NCI-H128 (cell line): ENCODE data around the gene PHF2.

Experiments
- DNase-seq: peaks from one replicate; lab custom pipeline; 2025; ENCODE audit not compliant: unreplicated experiment; lab: John Stamatoyannopoulos, UW

PHF2 gene

GRCh38 chr9:93649610-93650261 is 73.4 kb downstream of the PHF2 start:
- no peak for DNase-seq

DNA sequence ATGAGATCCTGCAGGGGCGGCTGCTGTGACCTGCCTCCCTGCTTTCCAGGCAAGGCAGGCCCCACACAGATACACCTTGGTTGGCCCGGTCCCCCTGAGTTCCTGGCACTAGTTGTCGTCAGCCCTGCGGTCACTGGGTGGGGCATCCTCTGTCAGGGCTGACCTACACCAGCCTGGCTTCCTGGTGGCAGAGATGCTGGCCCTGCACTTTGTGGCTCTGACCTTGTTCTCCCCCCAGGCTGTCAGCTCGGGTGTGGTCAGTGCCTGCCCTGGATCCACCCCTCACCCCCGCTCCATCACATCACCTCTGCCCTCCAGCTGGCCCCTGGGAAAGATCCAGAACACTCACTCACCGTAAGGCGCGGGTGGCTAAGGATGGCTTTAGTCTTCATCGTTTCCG is 74.1 kb downstream of the PHF2 start:
- DNase-seq = no peak

DNA sequence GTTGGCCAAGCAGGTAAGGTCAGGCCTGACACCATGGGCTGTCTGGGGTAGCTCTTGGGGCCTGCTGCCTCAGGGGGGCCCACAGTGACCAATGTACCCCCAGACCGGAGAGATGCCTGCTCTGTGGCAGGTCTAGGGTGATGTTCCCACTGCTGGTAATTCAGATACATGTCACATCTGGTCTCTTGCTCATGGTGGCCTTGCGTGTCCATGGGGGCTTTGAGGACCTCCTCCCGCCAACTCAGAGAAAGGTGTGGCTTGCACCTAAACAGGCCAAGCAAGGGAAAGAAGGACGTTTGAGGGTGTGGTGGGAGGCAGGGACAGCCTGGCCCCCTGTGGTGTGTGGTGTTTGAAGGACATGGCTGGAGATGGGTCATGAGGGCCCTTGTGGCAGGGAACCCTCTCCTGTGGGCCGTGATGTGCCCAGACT is 75.2 kb downstream of the PHF2 start:
- no peak for DNase-seq

DNA sequence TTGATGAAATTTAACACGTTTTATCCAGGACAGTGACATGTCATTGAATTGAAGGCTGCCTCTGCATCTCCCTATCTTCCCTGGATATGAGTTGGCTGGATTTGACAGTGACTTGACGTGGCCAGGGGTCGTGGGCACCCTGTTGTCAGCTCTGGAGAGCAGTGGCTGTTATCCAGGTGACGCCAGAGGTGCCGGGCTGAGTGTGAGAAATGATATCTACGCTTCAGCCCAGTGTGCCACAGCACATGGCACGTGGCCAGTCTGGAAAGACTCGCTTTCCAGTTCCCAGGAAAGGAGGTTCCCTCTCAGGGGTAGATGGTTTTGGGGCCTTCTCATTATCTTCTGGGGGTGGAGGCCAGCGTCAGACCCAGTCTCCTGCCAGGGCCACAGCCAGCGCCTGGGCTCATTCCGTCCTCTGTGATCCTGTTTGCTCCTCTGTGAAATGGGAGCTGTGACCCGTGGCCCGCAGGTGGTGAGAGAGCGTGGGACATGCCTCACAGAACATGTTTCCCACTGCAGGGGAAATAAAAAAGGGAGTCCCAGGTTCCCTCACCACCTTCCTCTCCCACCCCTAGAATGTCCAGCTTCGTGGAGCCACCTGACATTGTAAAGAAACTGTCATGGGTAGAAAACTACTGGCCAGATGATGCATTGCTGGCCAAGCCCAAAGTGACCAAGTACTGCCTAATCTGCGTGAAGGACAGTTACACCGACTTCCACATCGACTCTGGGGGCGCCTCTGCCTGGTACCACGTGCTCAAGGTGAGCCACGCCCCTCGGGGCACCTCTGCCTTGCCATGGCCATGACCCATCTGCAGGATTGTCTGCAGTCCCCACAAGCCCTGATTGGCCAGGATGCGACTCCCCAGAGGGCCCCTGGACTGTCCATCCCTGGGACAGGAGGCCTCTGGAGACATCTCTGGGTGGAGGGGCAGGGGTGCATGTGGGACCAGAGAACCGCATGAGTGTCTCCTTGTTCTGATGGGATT is 76.5 kb downstream of the PHF2 start:
- no peak for DNase-seq

DNA sequence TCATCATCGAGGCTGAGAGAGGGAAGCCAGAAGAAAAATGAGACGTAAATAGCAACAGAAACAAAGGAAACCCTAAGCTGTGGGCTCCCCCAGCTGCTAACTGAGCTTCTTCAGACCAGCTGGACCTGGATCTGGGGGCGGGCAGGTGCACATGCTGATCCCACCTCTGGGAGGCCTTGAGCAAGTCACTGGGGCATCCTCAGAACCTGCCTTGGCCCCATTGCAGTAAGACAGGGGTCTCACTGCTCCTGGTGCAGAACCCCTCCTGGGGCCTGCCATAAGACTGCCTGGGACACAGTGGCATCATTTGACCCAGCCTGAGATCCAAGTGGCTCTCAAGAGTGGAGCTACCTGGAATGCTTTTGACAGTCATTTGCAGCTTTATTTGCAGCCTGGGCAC is 77.4 kb downstream of the PHF2 start:
- no peak for DNase-seq

- no peak for DNase-seq
Measured at GRCh38 chr9:93654351-93654961, 78.1 kb downstream of the PHF2 start.

DNA sequence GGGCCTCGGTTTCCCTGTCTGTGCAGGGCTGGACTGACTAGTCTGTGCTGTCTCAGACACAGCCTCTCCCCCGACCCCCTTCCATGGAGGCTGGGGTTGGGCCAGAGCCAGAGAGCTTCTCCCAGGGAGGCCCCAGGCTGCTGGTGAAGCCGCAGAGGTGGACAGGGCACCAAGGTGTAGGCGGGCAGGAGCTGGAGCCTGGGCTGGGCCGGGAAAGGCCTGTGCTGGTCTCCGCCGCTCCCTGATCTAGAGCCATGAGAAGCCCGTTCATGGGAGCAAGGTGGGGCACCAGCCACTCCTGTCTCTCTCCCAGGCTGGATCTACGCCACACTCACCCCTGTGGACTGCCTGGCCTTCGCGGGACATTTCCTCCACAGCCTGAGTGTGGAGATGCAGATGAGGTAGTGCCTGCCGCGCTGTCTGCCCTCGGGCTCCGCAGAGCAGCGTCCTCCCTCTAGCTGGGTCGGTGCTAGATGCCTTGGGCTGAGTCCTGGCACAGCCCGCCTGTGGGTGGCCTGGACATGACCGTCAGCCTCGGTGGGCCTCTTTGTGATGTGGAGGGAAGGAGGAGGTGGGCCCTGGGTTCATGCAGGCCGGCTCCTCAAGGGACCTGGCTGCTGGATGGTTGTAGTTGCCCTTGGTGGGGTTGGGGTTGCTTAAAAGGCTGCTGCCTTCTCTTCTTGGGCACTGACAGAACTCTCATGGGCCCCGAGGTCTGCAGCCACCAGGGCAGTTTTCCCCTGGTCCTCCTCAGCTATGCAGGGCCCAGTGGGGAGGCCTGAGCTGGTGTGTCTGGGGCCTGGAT is 79.4 kb downstream of the PHF2 start:
- DNase-seq = no peak

DNA sequence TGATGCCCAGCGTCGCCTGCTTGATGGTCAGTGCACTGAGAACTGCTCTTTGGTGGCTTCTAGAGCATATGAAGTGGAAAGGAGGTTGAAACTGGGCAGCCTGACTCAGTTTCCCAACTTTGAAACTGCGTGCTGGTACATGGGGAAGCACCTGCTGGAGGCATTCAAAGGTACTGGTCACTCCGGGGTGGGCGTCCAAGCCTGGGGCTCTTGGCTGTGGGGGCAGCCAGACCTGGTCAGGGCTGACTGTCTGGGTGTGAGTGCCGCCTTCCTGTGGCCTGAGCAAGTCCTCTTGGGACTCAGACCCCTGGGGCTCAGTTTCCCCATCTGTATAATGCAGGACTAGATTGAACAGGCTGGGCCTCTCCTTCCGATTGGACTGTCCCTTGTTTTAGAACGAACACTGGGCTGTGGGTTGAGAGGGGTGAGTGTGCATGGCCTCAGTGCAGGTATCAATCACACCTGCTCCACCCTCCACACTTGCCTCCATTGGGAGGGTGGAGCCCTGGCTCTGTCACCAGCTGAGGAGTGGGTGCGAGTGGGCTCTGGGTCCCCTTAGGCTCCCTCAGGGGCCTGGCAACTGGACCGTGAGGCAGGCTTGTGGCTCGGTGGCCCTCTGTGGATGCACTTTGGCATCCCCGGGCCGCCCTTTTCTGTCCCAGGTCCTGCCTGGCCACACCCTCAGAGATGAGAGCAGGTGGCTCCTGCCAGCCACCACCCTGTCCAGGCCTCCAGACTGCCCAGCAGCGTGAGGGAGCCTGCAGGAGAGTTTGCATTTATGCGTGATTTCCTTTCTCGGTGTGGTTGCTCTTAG is 80.2 kb downstream of the PHF2 start:
- no peak for DNase-seq

DNA sequence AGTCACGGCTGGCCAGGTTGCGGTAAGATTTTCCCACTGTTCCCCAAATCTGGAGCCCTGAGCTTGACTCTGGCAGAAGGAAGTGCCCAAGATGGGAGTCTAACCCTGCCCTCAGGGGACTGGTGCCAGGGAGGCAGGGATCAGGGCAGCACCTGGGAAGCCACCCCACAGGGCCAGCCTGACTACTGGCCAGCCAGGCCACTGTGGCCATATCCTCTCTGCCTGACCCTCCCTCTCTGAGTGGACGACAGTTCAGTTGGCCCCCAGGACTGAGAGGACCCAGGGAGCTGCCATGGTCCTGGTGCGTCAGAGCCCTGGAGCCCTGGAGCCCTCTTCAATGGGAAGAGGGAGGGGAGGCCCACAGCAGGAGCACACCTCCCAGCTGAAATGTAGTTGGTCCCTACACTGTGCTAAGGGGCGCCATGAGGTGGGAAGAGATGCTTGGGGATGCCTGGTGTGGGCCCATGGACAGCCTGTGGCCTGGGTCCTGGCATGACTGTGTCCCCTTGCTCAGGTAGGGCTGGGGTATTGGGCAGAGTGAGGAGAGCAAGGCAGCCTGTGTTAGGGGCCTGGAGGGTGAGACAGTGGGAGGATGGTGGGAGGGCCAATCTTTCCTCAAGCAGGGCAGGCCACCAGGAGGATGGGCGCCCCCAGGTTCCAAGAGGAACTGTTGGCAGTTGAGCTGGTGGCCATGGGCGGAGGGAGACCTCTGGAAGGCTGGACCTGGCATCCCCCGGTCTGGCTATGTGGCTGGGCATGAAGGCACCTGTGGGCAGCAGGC is 81.1 kb downstream of the PHF2 start:
- no peak for DNase-seq

DNA sequence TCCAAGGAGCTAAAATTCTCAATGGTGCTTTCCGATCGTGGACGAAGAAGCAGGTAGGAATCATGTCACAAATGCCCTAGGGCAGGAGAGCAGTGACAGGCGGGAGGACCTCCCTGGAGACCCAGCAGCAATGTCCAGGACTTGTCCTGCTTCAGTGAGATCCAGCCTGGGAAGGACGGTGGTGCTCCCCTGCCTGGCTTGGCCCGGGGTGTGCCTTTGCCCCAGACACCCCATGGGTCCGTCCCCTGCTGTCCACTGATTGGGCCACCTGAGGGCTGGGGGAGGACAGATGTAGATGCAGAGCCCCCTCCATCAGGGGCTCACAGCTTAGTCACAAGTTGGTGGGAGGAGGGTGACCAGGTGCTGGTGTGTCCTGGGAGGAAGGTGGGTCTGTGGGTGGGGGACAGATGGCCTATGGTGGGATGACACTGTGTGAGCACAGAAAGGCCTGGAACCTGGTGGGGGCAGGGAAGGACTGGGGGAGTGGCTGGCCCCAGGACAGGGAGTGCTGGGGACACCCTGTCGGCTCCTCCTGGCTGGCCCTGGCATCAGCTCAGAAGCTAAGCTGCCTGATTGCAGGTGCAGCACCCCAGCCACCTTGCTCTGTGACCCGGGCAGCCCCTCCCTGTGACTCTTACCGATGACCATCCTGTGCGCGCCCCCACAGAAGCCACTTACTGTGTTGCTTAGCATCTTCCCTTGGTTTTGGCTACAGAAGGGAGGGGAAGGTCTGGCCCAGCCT is 82.0 kb downstream of the PHF2 start:
- DNase-seq = no peak

DNA sequence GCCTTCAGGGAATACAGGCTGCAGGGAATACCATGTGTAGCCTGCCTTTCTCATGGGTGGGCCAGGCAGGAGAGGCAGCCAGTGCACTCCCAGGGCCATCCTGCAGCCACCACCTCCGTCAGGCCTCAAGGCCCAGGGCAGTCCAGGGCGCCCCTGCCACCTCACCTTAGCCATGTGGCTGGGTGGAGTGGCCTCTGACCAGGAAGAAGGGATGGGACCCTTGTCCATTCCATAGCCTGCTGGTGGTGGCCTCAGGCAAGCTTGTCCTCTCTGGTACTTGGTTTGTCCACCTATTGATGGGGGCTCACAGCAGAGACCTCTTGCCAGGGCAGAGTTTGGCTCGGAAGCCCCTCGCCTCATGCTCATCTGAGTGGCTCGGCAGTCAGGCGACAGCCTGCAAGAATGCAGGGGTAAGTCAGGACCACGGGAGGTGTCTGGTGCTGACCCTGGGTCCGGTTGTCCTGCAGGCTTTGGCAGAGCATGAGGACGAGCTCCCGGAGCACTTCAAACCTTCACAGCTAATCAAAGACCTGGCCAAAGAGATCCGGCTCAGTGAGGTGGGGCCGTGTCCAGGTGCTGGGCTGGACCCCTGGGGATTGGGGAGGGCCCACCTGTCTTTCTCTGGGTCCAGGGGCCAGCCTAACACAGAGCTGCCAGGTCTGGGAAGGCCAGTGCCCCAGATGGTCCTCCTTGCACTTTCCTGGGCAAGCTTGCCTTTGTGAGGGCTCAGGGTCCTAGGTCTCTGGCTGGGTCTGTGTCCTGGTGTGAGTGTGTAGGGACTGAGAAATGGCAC is 82.9 kb downstream of the PHF2 start:
- DNase-seq = no peak

DNA sequence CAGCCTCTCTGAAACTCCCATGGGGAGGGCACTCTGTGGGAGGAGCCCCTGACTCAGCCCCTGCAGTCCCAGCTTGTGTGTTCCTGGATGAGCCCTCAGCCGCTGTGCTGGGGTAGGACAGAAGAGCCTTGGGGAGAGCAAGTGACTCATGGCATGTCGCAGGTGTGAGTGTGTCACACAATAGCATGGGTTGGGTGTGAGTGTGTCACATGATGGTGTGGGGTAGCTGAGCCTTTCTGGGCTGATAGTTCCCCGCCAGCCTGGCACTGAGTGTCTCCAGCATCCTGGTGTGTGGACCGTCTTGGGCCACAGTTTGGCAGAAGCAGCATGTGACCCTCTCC is 83.4 kb downstream of the PHF2 start:
- DNase-seq = no peak

DNA sequence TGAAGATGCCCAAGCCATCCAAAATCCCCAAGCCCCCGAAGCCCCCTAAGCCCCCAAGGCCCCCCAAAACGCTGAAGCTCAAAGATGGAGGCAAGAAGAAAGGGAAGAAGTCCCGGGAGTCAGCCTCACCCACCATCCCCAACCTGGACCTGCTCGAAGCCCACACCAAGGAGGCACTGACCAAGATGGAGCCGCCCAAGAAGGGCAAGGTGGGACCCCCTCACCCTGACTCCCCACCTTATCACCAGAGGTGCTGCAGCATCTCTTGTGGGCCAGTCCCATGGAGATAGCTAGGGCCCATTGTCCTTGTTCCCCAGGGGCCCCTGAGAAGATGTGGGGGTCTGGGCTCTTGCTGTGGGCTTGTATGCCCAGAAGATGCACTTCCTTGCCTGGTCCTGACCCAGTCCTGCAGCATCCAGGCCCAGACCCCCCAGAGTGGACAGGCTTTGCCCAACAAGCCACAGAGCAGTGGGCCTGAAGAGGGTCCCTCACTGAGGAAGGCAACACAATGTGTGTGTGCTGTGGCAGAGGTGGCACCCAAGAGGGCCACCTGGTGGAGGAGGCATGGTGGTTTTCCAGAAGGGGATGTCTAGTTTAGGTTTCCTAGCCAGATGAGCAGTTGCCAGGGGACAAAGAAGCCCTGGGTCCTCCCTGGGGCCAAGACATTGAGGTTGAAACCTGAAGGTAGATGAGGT is 84.1 kb downstream of the PHF2 start:
- no peak for DNase-seq

DNA sequence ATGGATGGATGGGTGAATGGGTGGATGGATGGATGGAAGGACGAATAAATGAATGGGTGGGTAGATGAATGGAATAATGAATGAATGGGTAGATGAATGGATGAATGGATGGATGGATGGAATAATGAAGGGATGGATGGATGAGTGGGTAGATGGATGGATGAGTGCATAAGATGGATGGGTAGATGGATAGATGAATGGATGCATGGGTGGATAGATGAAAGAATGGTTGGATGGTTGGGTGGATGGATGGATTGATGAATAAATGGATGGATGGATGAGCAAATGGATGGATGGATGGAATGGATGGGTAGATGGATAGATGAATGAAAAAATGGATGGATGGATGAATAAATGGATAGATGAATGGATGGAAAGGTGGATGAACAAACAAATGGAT is 85.2 kb downstream of the PHF2 start:
- no peak for DNase-seq

GRCh38 chr9:93662016-93662638 is 85.7 kb downstream of the PHF2 start:
- no peak for DNase-seq

DNA sequence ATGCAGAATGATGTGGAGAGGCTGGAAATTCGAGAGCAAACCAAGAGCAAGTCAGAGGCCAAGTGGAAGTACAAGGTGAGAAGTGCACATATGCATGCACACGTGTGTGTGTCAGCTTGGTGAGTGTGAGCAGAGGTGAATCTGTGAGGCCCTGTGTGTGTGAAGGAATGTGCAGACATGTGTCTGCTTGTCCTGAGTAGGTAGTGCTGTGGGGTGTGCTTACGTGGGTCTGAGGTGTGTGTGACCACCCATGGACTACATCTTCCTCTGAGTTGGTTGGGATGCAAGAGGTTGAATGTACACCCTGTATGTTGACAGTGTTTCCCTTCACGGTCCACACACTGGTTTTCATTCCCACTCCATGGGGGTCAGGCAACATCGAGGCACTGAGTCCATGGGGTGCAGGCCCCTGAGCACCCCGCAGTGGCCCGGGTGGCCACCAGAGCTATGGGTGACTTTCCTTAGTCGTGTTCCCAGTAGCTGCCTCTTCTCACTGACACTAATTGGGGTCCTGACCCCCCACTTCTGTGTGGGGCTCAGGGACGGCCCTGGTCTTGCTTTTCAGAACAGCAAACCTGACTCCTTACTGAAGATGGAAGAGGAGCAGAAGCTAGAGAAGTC is 86.7 kb downstream of the PHF2 start:
- no peak for DNase-seq
